Ovary (tissue), 9 donors: ENCODE measurements around the gene PIERCE2. TPM values are rescaled to one million over a fixed set of nuclear protein-coding genes. Genes with fewer than 3 reads are reported as not detected.
"Not testable (repeated sequence)": the region's sequence is repeated elsewhere in the genome, so short reads cannot be mapped to it uniquely, and the experiment has no call there.

ENCODE experiments used
- DNase-seq, 5 donors: peaks; one replicate each; pipeline ENCODE4 v3.0.0-alpha.2; 2019 to 2020
- H3K27ac ChIP-seq, 2 donors: fragments of 200-600 bp; one replicate each; pipeline versions ENCODE4 v1.5.1 to v1.8.0; 2019 to 2022
- H3K27me3 ChIP-seq: fragments of 200-600 bp; one replicate; pipeline ENCODE4 v1.8.0; 2022
- H3K36me3 ChIP-seq: fragments of 200-600 bp; sonication (generic); one replicate; pipeline ENCODE4 v1.5.1; 2019
- H3K4me1 ChIP-seq: one replicate; pipeline ENCODE4 v1.8.1; 2013; ENCODE audit warnings: mild to moderate bottlenecking, moderate library complexity; ENCODE audit not compliant: insufficient read depth
- H3K4me3 ChIP-seq: fragments of 200-600 bp; sonication (generic); one replicate; pipeline ENCODE4 v1.5.1; 2017
- H3K9me3 ChIP-seq, 2 donors: fragments of 200-600 bp in 1 of 2; sonication (generic) in 1 of 2; one replicate each; pipeline versions ENCODE4 v1.5.1 to v1.8.1; 2013 to 2019; ENCODE audit warnings: mild to moderate bottlenecking in 1 of 2, moderate library complexity in 1 of 2
- CTCF ChIP-seq, 3 donors: fragments of 450-650 bp in 2 of 3; fragments of 200-600 bp in 1 of 3; IDR thresholded peaks; one replicate each; pipeline versions ENCODE4 v1.5.1 to v1.8.0; 2016 to 2022; ENCODE audit warnings: antibody characterized with exemption in 3 of 3, mild to moderate bottlenecking in 1 of 3
- EP300 ChIP-seq: sonication (generic); formaldehyde crosslinking; IDR thresholded peaks from one replicate; pipeline ENCODE4 v1.6.1; 2017; ENCODE audit warnings: antibody characterized with exemption
- POLR2A ChIP-seq: fragments of 450-650 bp; IDR thresholded peaks from one replicate; pipeline ENCODE4 v1.6.1; 2017; ENCODE audit warnings: antibody characterized with exemption, mild to moderate bottlenecking, moderate library complexity
- WGBS, 3 donors: extraction: QIAGEN DNeasy Blood & Tissue Kit in 1 of 3; methylation state at CpG; one replicate each; pipeline versions ENCODE4 v1.1.5 to v1.1.7; 2013 to 2017; 5-methylcytosine and 5-hydroxymethylcytosine counted together
- intact Hi-C, 4 donors: fragments of 100-400 bp; cut with DNase I; formaldehyde crosslinking; loops; one replicate each; pipeline versions ENCODE4 v1.11.0 to v1.15.1; 2022 to 2023
- polyA plus RNA-seq, 2 donors: library from polyadenylated mRNA; stranded (reverse); fragments of 200-250 nt in 1 of 2; fragments of 350-450 nt in 1 of 2; fragmentation: Illumina TruSeq in 1 of 2; extraction: RNeasy Lipid Tissue Mini Kit (QIAGEN cat#74804) in 1 of 2; gene quantifications; one replicate each; pipeline ENCODE4 v1.2.3, GENCODE V29; 2013 to 2014
- total RNA-seq, 7 donors: library from RNA; depleted of rRNA in 2 of 7; stranded (reverse); fragments of >200 nt in 2 of 7; fragmentation: NEBNext Ultra II Directional in 3 of 7; extraction: Animal tissue kit (Norgen Biotek cat#: 25700) in 3 of 7; gene quantifications; one replicate each; pipeline versions ENCODE4 v1.1.0 to v1.2.4, GENCODE V29; 2016 to 2023
- donor health status: DM: no; HTN: no; CAD: no; lungs with moderate emphysema.
- donor health status: DM: no; HTN: no; CAD: no.
- donor health status: Bipolar disorder and iron deficiency.
- donor health status: DM: yes; HTN: yes; CAD: no.
- donor health status: DM: no; HTN: no; CAD: no.
- donor health status: DM: yes; HTN: yes; CAD: no.

Gene PIERCE2
- total and polyA plus RNA-seq, 9 donors = 0.35 to 3.9 (median 1.6) TPM

DNA sequence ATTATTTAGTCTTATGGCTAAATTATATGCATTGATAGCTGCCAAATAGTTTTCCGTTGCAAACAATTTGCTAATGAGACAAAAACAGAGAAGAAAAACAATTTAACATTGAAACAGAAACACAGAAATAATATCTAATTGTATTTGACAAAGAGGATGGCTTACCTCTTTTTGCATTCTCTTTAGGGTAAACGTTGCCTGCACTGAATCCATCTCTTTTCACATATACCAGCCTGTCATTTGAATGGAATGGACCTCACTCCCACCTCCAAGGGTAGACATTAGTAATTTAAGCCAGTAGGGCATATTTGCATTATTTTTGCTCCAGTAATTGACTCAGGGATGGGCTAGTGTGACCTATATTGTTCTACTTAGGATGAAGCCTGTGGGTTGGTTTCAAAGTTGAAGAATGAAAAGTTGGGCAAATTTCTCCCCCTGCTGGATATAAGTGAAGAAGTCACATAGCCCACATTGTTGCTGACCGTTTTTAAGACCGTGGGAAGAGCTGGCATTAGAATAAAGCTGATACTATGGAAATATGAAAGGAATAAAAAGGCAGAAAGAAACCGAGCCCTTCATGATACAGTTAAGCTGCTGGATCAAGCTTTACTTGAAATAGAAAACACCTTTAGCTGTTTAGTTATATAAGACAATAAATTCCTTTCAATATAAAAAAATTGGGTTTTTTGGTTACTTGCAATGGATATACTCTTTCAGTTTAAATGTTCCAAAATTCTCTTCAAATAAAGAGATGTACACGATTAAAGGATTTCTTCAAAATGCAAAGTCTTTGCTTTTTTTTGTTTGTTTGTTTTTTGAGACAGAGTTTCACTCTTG is 26.9 kb downstream of the PIERCE2 start:
- H3K36me3 ChIP-seq = no peaks in the 10 kb centered on the region
- no peak for TF ChIP-seq CTCF (IDR thresholded peaks at IDR 0.05)
- TF ChIP-seq EP300 = no peak
- TF ChIP-seq POLR2A = no peak
- no peaks in the 10 kb centered on the region for H3K9me3 ChIP-seq
- no peak overlapping the region for H3K4me3 ChIP-seq
- DNase-seq = no peak
- no peak overlapping the region for H3K27ac ChIP-seq
- intact Hi-C loops = loop anchor here in 1 of 4 donors (5.0 kb wide), 1 partner anchor 218 kb away; no protein-coding TSS in a partner anchor
- no peaks in the 10 kb centered on the region for H3K27me3 ChIP-seq
- H3K4me1 ChIP-seq = no peaks in the 10 kb centered on the region
- 36 to 42% (median 40%) methylated on average over 6 of the region's 6 CpGs for WGBS, 3 donors

GRCh38 chr15:55443141-55443540 is 34.8 kb downstream of the PIERCE2 start:
- H3K4me1 ChIP-seq, H3K9me3 ChIP-seq, DNase-seq, H3K36me3 ChIP-seq, H3K4me3 ChIP-seq, intact Hi-C loops, H3K27me3 ChIP-seq, H3K27ac ChIP-seq: not testable (repeated sequence)
- WGBS, 3 donors = 90 to 99% (median 97%) methylated on average over 15 of the region's 15 CpGs

GRCh38 chr15:55445936-55446335 is 37.6 kb downstream of the PIERCE2 start:
- H3K36me3 ChIP-seq, H3K27me3 ChIP-seq, H3K9me3 ChIP-seq, DNase-seq, H3K4me3 ChIP-seq, H3K27ac ChIP-seq, intact Hi-C loops, H3K4me1 ChIP-seq: not testable (repeated sequence)
- WGBS, 3 donors = 87 to 91% (median 88%) methylated on average over 12 to 27 of the region's 27 CpGs

GRCh38 chr15:55446379-55447029 is 38.2 kb downstream of the PIERCE2 start:
- H3K4me1 ChIP-seq, H3K27me3 ChIP-seq, H3K9me3 ChIP-seq, intact Hi-C loops, H3K36me3 ChIP-seq, H3K27ac ChIP-seq, DNase-seq, H3K4me3 ChIP-seq: not testable (repeated sequence)
- WGBS, 3 donors = 97 to 98% (median 98%) methylated on average over 26 to 41 of the region's 41 CpGs

DNA sequence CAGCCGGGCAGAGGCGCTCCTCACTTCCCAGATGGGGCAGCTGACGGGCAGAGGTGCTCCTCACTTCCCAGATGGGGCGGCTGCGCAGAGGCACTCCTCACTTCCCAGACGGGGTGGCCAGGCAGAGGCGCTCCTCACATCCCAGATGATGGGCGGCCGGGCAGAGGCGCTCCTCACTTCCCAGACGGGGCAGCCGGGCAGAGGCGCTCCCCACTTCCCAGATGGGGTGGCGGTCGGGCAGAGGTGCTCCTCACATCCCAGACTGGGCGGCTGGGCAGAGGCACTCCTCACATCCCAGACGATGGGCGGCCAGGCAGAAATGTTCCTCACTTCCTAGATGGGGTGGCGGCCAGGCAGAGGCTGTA is 38.7 kb downstream of the PIERCE2 start:
- DNase-seq, H3K27ac ChIP-seq, H3K27me3 ChIP-seq, H3K4me1 ChIP-seq, H3K9me3 ChIP-seq, H3K4me3 ChIP-seq, H3K36me3 ChIP-seq, intact Hi-C loops: not testable (repeated sequence)
- WGBS, 3 donors = 94 to 100% (median 99%) methylated on average over 3 to 19 of the region's 19 CpGs

- DNase-seq = no peak
- no peaks in the 10 kb centered on the region for H3K27me3 ChIP-seq
- WGBS, 3 donors = 92 to 98% (median 92%) methylated on average over 5 of the region's 5 CpGs
Measured at GRCh38 chr15:55457401-55458022, 49.2 kb downstream of the PIERCE2 start.

More at GRCh38 chr15:55457401-55458022, 49.2 kb downstream of the PIERCE2 start:
- intact Hi-C loops = no loop called here
- Histone ChIP-seq H3K36me3 (no peaks in the 10 kb centered on the region), H3K9me3 (no peaks in the 10 kb centered on the region), H3K27ac (no peak overlapping the region), H3K4me3 (no peak overlapping the region), H3K4me1 (no peaks in the 10 kb centered on the region)
- TF ChIP-seq CTCF (IDR thresholded peaks at IDR 0.05) (no peak), POLR2A (no peak), EP300 (no peak)
